Ovary (tissue), 9 donors: Measurements from ENCODE around the gene IGSF21. TPM values are rescaled to one million over a fixed set of nuclear protein-coding genes. Genes with fewer than 3 reads are reported as not detected.

Experiments used
- DNase-seq, 5 donors: peaks; one replicate each; pipeline ENCODE4 v3.0.0-alpha.2; 2019 to 2020
- H3K27ac ChIP-seq, 2 donors: fragments of 200-600 bp; one replicate each; pipeline versions ENCODE4 v1.5.1 to v1.8.0; 2019 to 2022
- H3K27me3 ChIP-seq: fragments of 200-600 bp; one replicate; pipeline ENCODE4 v1.8.0; 2022
- H3K36me3 ChIP-seq: fragments of 200-600 bp; sonication (generic); one replicate; pipeline ENCODE4 v1.5.1; 2019
- H3K4me1 ChIP-seq: one replicate; pipeline ENCODE4 v1.8.1; 2013; ENCODE audit warnings: mild to moderate bottlenecking, moderate library complexity; ENCODE audit not compliant: insufficient read depth
- H3K4me3 ChIP-seq: fragments of 200-600 bp; sonication (generic); one replicate; pipeline ENCODE4 v1.5.1; 2017
- H3K9me3 ChIP-seq, 2 donors: fragments of 200-600 bp in 1 of 2; sonication (generic) in 1 of 2; one replicate each; pipeline versions ENCODE4 v1.5.1 to v1.8.1; 2013 to 2019; ENCODE audit warnings: mild to moderate bottlenecking in 1 of 2, moderate library complexity in 1 of 2
- EP300 ChIP-seq: sonication (generic); formaldehyde crosslinking; IDR thresholded peaks from one replicate; pipeline ENCODE4 v1.6.1; 2017; ENCODE audit warnings: antibody characterized with exemption
- POLR2A ChIP-seq: fragments of 450-650 bp; IDR thresholded peaks from one replicate; pipeline ENCODE4 v1.6.1; 2017; ENCODE audit warnings: antibody characterized with exemption, mild to moderate bottlenecking, moderate library complexity
- WGBS, 3 donors: extraction: QIAGEN DNeasy Blood & Tissue Kit in 1 of 3; methylation state at CpG; one replicate each; pipeline versions ENCODE4 v1.1.5 to v1.1.7; 2013 to 2017; 5-methylcytosine and 5-hydroxymethylcytosine counted together
- intact Hi-C, 4 donors: fragments of 100-400 bp; cut with DNase I; formaldehyde crosslinking; loops; one replicate each; pipeline versions ENCODE4 v1.11.0 to v1.15.1; 2022 to 2023
- polyA plus RNA-seq, 2 donors: library from polyadenylated mRNA; stranded (reverse); fragments of 200-250 nt in 1 of 2; fragments of 350-450 nt in 1 of 2; fragmentation: Illumina TruSeq in 1 of 2; extraction: RNeasy Lipid Tissue Mini Kit (QIAGEN cat#74804) in 1 of 2; gene quantifications; one replicate each; pipeline ENCODE4 v1.2.3, GENCODE V29; 2013 to 2014
- total RNA-seq, 7 donors: library from RNA; depleted of rRNA in 2 of 7; stranded (reverse); fragments of >200 nt in 2 of 7; fragmentation: NEBNext Ultra II Directional in 3 of 7; extraction: Animal tissue kit (Norgen Biotek cat#: 25700) in 3 of 7; gene quantifications; one replicate each; pipeline versions ENCODE4 v1.1.0 to v1.2.4, GENCODE V29; 2016 to 2023
- TF ChIP-seq, protein P1 (sequence below), 3 donors: fragments of 450-650 bp in 2 of 3; fragments of 200-600 bp in 1 of 3; IDR thresholded peaks; one replicate each; pipeline versions ENCODE4 v1.5.1 to v1.8.0; 2016 to 2022; ENCODE audit warnings: antibody characterized with exemption in 3 of 3, mild to moderate bottlenecking in 1 of 3
- donor health status: DM: no; HTN: no; CAD: no; lungs with moderate emphysema.
- donor health status: DM: no; HTN: no; CAD: no.
- donor health status: Bipolar disorder and iron deficiency.
- donor health status: DM: yes; HTN: yes; CAD: no.
- donor health status: DM: no; HTN: no; CAD: no.
- donor health status: DM: yes; HTN: yes; CAD: no.

The IGSF21 gene
- total and polyA plus RNA-seq, 9 donors = 0.24 to 4.5 (median 1.3) TPM

GRCh38 chr1:18200918-18201317 is 93.3 kb downstream of the IGSF21 start:
- Histone ChIP-seq H3K27ac (no peak overlapping the region), H3K27me3 (no peaks in the 10 kb centered on the region), H3K4me3 (no peak overlapping the region), H3K36me3 (no peaks in the 10 kb centered on the region), H3K9me3 (no peaks in the 10 kb centered on the region), H3K4me1 (no peaks in the 10 kb centered on the region)
- TF ChIP-seq POLR2A (no peak), EP300 (no peak)
- TF ChIP-seq, protein P1, sequence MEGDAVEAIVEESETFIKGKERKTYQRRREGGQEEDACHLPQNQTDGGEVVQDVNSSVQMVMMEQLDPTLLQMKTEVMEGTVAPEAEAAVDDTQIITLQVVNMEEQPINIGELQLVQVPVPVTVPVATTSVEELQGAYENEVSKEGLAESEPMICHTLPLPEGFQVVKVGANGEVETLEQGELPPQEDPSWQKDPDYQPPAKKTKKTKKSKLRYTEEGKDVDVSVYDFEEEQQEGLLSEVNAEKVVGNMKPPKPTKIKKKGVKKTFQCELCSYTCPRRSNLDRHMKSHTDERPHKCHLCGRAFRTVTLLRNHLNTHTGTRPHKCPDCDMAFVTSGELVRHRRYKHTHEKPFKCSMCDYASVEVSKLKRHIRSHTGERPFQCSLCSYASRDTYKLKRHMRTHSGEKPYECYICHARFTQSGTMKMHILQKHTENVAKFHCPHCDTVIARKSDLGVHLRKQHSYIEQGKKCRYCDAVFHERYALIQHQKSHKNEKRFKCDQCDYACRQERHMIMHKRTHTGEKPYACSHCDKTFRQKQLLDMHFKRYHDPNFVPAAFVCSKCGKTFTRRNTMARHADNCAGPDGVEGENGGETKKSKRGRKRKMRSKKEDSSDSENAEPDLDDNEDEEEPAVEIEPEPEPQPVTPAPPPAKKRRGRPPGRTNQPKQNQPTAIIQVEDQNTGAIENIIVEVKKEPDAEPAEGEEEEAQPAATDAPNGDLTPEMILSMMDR (IDR thresholded peaks at IDR 0.05) = no peak
- 66 to 78% (median 75%) methylated on average over 6 of the region's 6 CpGs for WGBS, 3 donors
- intact Hi-C loops = no loop called here
- no peak for DNase-seq

DNA sequence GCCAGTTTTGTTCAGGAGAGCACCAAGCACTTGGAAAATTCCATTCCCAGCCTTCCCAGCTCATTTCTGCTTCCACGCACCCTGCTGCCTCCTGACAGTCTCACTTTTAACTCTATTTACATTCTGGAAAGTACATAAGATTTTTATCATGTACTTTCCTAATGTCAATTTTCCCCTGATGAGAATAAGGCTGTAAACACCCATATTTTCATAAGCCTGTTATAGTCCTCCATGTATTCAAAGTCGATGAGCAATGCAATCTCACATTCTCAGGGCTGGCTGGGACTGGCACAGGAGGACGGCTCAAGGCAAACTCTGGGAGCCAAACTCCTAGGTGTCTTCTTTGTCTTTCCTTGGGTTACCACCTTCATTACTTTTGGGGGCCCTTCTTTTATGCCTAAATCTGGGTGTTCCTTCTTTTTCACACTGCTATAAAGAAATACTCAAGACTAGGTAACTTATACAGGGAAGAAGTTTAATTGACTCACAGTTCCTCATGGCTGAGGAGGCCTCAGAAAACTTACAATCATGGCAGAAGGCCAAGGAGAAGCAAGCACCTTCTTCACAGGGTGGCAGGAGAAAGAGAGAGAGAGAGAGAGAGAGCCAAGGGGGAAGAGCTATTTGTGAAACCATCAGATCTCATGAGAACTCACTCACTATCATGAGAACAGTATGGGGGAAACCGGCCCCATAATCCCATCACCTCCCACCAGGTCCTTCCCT is 94.6 kb downstream of the IGSF21 start:
- no peak for TF ChIP-seq EP300
- TF ChIP-seq, protein P1 (IDR thresholded peaks at IDR 0.05) = no peak
- TF ChIP-seq POLR2A = no peak
- no peaks in the 10 kb centered on the region for H3K27me3 ChIP-seq
- intact Hi-C loops = no loop called here

DNA sequence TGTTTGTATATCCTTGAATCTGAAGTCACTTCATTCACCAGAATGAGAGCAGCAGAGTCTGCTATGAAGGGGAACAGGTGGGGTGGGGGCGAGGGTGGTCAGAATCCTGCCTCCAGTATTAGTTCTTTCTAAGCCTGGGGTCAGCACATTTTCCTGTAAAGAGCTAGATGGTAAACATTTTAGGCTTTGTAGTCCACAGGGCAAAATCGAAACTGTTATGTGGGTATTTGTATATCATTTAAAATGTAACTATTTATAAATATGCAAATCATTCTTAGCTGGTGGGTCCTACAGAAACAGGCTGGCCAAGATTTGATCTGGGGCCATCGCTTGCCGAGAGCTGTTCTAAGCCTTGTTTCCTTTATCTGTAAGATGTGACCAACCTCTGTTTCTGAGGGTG is 96.0 kb downstream of the IGSF21 start:
- intact Hi-C loops = no loop called here
- H3K36me3 ChIP-seq = no peaks in the 10 kb centered on the region
- no peak overlapping the region for H3K27ac ChIP-seq
- 67 to 87% (median 75%) methylated on average over 4 of the region's 4 CpGs for WGBS, 3 donors
- TF ChIP-seq POLR2A = no peak
- TF ChIP-seq EP300 = no peak
- TF ChIP-seq, protein P1 (IDR thresholded peaks at IDR 0.05) = no peak
- H3K27me3 ChIP-seq = no peaks in the 10 kb centered on the region
- no peak for DNase-seq
- no peak overlapping the region for H3K4me3 ChIP-seq
- no peaks in the 10 kb centered on the region for H3K4me1 ChIP-seq
- H3K9me3 ChIP-seq = no peaks in the 10 kb centered on the region

More for the DNA sequence above, 94.6 kb downstream of the IGSF21 start:
- no peaks in the 10 kb centered on the region for H3K9me3 ChIP-seq
- H3K27ac ChIP-seq = no peak overlapping the region
- H3K36me3 ChIP-seq = no peaks in the 10 kb centered on the region
- DNase-seq = no peak
- H3K4me1 ChIP-seq = no peaks in the 10 kb centered on the region
- 63 to 81% (median 80%) methylated on average over 4 of the region's 4 CpGs for WGBS, 3 donors
- H3K4me3 ChIP-seq = no peak overlapping the region

DNA sequence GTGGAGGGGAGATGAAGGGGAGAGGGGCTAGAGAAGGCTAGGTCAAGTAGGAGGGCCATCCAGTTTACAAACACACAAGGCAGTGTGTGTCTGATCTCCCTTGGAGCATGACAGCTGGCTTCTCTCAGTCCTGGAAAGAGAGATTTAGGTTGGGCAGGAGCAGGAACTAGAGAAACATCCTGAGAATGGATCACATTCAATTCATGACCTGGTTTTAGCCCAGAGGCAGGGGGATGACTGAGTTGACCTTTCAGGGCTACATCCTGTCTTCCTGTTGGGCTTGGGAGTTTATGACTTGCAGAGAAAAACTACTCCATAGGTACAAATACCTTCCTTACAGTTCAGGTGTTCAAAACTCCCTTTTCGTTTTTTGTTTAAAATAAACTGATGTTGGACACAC is 97.0 kb downstream of the IGSF21 start:
- TF ChIP-seq EP300 (no peak), POLR2A (no peak)
- TF ChIP-seq, protein P1 (IDR thresholded peaks at IDR 0.05) = no peak
- intact Hi-C loops = no loop called here
- no peak overlapping the region for H3K4me3 ChIP-seq
- H3K27me3 ChIP-seq = no peaks in the 10 kb centered on the region
- H3K4me1 ChIP-seq = no peaks in the 10 kb centered on the region
- H3K9me3 ChIP-seq = no peaks in the 10 kb centered on the region
- no peak for DNase-seq
- WGBS, 3 donors = 8 to 16% (median 14%) methylated on average over 1 of the region's 1 CpG
- H3K27ac ChIP-seq = no peak overlapping the region
- no peaks in the 10 kb centered on the region for H3K36me3 ChIP-seq
